GM21737 (cell line): ENCODE measurements around the gene SIRPA.
"Not testable (repeated sequence)": the region's sequence is repeated elsewhere in the genome, so short reads cannot be mapped to it uniquely, and the experiment has no call there.

Experiments used
- ATAC-seq: cut with Tn5 transposase; IDR thresholded peaks from one replicate; pipeline ENCODE4 v1.9.1; 2021; ENCODE audit warnings: mild to moderate bottlenecking, moderate library complexity; ENCODE audit not compliant: unreplicated experiment

Gene SIRPA

GRCh38 chr20:1906361-1907051 lies 11.3 kb downstream of the SIRPA start:
- no peak for ATAC-seq

- no peak for ATAC-seq
Measured at GRCh38 chr20:1907586-1907985, 12.4 kb downstream of the SIRPA start.

- no peak for ATAC-seq
Measured at GRCh38 chr20:1908191-1908590, 13.0 kb downstream of the SIRPA start.

- ATAC-seq = no peak
Measured at GRCh38 chr20:1909097-1909496, 13.9 kb downstream of the SIRPA start.

GRCh38 chr20:1911536-1911935 lies 16.3 kb downstream of the SIRPA start:
- no peak for ATAC-seq

GRCh38 chr20:1912053-1912452 lies 16.8 kb downstream of the SIRPA start:
- ATAC-seq = no peak

- ATAC-seq = no peak
Measured at GRCh38 chr20:1912646-1913045, 17.4 kb downstream of the SIRPA start.

GRCh38 chr20:1915233-1915632 lies 20.0 kb downstream of the SIRPA start:
- not testable (repeated sequence) for ATAC-seq

- ATAC-seq = no peak
Measured at GRCh38 chr20:1915725-1916124, 20.5 kb downstream of the SIRPA start.

- ATAC-seq = no peak
Measured at GRCh38 chr20:1917786-1918185, 22.6 kb downstream of the SIRPA start.

- no peak for ATAC-seq
Measured at GRCh38 chr20:1918491-1919165, 23.4 kb downstream of the SIRPA start.

- ATAC-seq = peak; percentile 73
Measured at GRCh38 chr20:1920252-1920651, 25.0 kb downstream of the SIRPA start.

GRCh38 chr20:1920826-1921225 lies 25.6 kb downstream of the SIRPA start:
- ATAC-seq = no peak

GRCh38 chr20:1921985-1922384 lies 26.8 kb downstream of the SIRPA start:
- ATAC-seq = not testable (repeated sequence)

- no peak for ATAC-seq
Measured at GRCh38 chr20:1922786-1923185, 27.6 kb downstream of the SIRPA start.

- ATAC-seq = no peak
Measured at GRCh38 chr20:1924910-1925861, 30.0 kb downstream of the SIRPA start.

GRCh38 chr20:1926237-1926636 lies 31.0 kb downstream of the SIRPA start:
- no peak for ATAC-seq

- ATAC-seq = no peak
Measured at GRCh38 chr20:1927217-1927616, 32.0 kb downstream of the SIRPA start.

GRCh38 chr20:1928154-1928553 lies 32.9 kb downstream of the SIRPA start:
- ATAC-seq = no peak

- no peak for ATAC-seq
Measured at GRCh38 chr20:1928782-1929181, 33.6 kb downstream of the SIRPA start.

GRCh38 chr20:1929460-1929859 lies 34.3 kb downstream of the SIRPA start:
- no peak for ATAC-seq
